Measurements from ENCODE around the gene MED15. TPM values are rescaled to one million over a fixed set of nuclear protein-coding genes. Genes with fewer than 3 reads are reported as not detected.

MED15 gene
- total and polyA plus RNA-seq, 2 of the 8 experiments (the other 6 are each of a cell fraction or from before 2014, with no cell fraction given) = 28.3 to 57.1 TPM

- TF ChIP-seq GTF2F1 (IDR thresholded peaks at IDR 0.05; ENCODE audit: borderline replicate concordance, low read depth, low read length) (no peak), CHD1 (IDR thresholded peaks at IDR 0.05; ENCODE audit: low read depth, low read length) (no peak)
Observed at GRCh38 chr22:20580179-20580578, 72.8 kb downstream of the MED15 start (continued).

All from H1 (cell line).